Activated effector memory CD4-positive, alpha-beta T cell treated with Interleukin-2 at 50 U/mL for 16 hours (primary cell): ENCODE measurements around the gene CARD18.

Source experiments
- DNase-seq: peaks from one replicate; pipeline ENCODE4 v3.0.0-alpha.2; 2020

Gene CARD18

DNA sequence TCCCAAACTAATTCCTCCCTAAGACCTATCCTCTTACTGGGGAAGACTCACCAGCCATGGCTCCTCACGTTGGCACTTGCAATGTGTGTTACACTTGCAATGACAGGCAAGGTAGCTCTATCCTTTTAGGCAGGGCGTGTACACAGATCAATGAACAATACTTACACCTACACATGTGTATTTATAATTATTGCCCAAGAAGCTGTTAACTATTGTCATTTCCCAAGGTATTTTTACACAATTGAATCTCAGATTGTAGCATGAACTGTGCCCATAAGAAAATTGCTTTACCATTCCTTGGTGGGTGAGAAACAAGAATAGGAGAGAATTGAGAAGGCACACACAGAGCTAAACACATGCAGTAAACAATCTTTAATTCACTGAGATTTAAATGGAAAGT lies at the start of gene CARD18:
Gene CARD18, minus strand, starts transcription at position 101 of the 400 bp plus-strand sequence. Its CDS starts 43 bp downstream, at position 58.
- DNase-seq: no peak

- DNase-seq: no peak
These were observed 44.4 kb upstream of the CARD18 start for GRCh38 chr11:105183987-105184386.

GRCh38 chr11:105183426-105183825 lies 43.9 kb upstream of the CARD18 start:
- DNase-seq: no peak

DNA sequence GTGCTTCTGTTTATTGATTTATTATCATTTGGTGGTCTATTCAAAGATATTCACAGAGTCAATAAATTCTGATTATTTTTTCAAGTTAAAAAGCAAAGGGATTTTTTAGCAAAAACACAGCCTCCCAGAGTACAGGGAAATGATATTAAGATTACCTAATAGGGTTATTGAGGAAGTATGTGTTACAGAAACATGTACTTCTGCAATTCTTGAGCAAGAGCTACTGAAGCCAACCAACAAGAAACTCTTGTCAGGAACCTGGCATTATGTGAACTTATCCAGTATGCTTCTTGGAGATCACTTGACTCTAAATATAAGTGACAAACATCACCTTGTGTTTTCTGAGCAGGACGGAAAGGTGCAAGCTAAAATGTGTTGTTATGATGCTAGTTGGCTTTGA lies 42.0 kb upstream of the CARD18 start:
- DNase-seq: no peak

DNA sequence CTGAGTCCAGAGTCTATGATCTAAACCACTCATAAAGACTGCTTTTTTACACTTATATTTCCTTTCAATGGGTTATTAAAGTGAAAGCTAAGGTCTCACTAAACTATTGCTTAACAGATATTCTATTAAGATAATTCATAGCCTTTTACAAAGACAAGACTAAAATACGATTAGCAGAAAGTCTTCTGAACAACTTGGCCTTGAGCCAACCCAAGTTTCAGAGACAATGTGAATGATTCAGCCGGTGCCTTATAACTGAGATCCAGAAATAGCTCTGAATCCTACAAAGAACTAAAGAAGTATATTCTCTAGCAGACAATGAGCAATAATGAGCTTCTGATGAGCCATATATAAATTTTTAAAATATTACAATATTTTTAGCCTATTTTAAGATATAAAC lies 41.5 kb upstream of the CARD18 start:
- DNase-seq: no peak

GRCh38 chr11:105179542-105180278 lies 40.1 kb upstream of the CARD18 start:
- DNase-seq: no peak

GRCh38 chr11:105177658-105178057 lies 38.1 kb upstream of the CARD18 start:
- DNase-seq: no peak

- no peak for DNase-seq
These were observed 28.9 kb upstream of the CARD18 start for GRCh38 chr11:105168457-105168856.

DNA sequence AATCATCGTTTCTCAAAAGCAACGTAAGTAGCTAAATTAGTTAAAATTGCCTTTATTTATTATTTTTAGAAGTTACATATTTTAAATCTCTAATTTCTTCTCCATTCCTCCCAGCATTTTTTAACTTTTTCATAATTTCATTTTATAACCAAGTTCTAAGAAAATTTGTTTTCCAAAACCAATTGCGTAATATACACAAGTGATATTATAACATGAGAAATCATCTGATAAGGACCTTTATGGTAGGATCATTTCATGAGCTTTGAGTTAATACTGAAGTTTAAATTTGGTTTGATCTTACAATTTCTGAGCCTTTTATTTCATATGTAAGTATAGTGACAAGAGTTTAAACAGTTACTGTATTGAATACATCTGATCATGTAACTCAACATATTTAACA lies 27.7 kb upstream of the CARD18 start:
- DNase-seq: no peak

DNA sequence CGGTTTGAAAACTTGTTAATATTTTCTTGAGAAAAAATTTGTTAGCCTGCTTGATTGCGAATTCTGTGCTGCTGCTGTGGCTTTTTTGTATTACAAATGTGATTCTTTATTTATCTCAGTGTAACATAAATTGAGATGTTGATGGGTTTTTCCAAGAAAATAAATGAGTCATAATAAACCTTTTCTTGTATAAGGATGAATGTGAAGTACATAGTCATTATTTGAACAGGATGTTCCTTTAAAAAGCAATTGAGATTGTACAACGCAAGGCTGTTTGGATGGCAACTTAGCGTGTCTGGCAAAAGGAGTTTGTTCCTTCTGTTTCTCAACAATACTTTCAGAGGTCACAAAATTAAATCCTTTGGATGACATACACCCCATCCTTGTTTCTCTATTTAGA lies 24.6 kb upstream of the CARD18 start:
- no peak for DNase-seq

- no peak for DNase-seq
These were observed 22.9 kb upstream of the CARD18 start for GRCh38 chr11:105162506-105162905.

DNA sequence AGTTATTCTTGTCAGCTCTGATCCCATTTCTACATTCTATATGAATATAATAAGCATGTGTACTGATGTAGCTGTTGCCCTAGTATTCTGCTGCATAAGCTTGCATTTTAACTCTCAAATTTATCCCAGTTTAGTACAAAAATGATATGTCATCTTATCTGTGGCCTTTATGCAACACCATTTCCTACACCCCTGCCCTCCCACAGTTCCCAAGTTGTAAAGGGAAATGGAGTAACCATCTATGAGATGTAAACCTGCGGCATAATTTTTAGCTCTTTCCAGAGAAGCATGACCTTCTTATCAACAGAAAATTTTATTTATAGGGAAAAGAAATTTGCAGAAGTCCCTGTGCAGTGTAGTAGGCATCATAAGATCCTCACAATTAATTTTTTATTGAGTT lies 18.9 kb upstream of the CARD18 start:
- no peak for DNase-seq

GRCh38 chr11:105156720-105157119 lies 17.2 kb upstream of the CARD18 start:
- DNase-seq: no peak

DNA sequence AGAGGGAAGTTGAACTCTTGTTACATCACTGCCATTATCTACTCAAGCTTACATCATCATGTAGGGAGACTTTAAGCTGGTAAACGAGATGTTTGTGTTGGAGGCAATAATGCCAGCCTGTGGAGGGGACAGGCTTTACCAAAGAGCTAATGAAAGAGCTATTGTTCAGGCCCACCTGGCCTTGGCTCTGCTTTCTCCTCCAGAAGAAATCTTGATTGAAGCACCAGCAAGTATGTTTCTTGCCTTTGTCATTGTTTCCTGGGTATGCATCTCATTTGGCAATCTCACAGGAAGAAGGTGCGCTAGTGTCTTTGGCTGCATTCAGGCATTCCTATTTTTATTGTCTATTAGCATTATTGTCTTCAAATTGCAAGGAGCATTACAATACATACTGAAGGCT lies 16.7 kb upstream of the CARD18 start:
- no peak for DNase-seq

- no peak for DNase-seq
These were observed 16.1 kb upstream of the CARD18 start for GRCh38 chr11:105155679-105156078.

- no peak for DNase-seq
These were observed 13.8 kb upstream of the CARD18 start for GRCh38 chr11:105153392-105153791.

GRCh38 chr11:105152560-105152959 lies 13.0 kb upstream of the CARD18 start:
- no peak for DNase-seq

- DNase-seq: no peak
These were observed 12.5 kb upstream of the CARD18 start for GRCh38 chr11:105152021-105152512.

DNA sequence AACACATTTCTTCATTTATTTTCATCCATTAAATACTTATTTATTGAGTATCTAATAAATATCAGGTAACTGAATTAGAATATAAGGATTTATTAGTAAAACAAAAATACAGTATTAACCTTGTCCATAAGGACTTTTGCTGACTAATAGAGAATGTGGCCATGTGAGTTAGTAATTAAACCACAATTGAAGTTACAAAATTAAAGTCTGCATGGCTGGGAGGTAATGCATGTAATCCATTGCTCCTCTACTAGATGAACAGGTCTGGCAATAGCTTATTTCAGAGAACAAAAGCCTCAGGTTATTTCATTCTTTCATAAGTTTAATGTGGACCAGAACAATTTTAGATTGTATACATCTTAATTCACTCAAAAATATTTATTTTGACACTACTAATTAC lies 9.9 kb upstream of the CARD18 start:
- no peak for DNase-seq

DNA sequence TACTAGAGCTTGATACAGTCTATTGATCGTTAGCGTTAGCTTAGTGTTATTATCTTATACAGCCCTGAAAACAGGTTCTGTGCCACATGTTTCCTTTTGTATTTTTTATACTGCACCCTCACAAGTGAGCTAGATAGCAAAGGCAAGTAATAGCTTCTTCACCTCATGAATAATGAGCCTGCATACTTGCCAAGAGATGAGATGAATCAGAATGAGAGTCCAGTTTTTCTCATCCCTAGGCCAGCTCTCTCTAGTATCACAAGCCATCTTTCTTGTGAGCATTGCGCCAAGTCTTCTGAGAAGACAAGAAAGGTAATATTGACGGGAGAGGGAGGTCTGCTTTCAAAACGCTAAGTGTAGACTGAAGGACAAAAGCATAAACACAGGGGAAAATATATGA lies 8.7 kb upstream of the CARD18 start:
- DNase-seq: no peak

DNA sequence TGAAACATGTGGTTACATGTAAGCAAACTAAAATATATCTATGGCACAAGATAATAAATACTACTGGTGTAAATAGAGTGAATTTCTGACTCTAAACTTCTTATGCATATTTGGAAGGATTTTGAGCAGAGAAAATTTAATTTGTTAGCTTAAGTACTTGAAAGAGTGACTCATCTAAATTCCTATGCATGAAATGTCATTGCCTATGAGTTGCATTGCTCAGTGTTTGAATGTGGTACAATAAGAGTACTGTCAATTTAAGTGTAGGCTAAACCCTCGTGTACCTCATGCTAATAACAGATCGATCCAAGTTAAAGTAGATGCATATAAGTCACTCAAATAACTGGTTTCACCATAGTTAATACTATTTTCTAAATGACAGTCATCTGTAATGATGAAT lies 5.3 kb upstream of the CARD18 start:
- no peak for DNase-seq

- no peak for DNase-seq
These were observed 2.6 kb upstream of the CARD18 start for GRCh38 chr11:105142167-105142566.

- no peak for DNase-seq
These were observed 2.3 kb downstream of the CARD18 start for GRCh38 chr11:105137286-105137685.

GRCh38 chr11:105135883-105136282 lies 3.7 kb downstream of the CARD18 start:
- no peak for DNase-seq
